Activated naive CD4-positive, alpha-beta T cell treated with anti-CD3 and anti-CD28 coated beads, Interleukin-2, amount 10 ng/mL, durations not matched to agents 5 hours and 36 hours (primary cell): ENCODE measurements around the gene TNC. TPM values are rescaled to one million over a fixed set of nuclear protein-coding genes. Genes with fewer than 3 reads are reported as not detected.

Source experiments
- total RNA-seq, 2 experiments: library from RNA; stranded (reverse); gene quantifications; one replicate each; pipeline ENCODE4 v1.2.3, GENCODE V29; 2021

Gene TNC
- total RNA-seq = not detected

DNA sequence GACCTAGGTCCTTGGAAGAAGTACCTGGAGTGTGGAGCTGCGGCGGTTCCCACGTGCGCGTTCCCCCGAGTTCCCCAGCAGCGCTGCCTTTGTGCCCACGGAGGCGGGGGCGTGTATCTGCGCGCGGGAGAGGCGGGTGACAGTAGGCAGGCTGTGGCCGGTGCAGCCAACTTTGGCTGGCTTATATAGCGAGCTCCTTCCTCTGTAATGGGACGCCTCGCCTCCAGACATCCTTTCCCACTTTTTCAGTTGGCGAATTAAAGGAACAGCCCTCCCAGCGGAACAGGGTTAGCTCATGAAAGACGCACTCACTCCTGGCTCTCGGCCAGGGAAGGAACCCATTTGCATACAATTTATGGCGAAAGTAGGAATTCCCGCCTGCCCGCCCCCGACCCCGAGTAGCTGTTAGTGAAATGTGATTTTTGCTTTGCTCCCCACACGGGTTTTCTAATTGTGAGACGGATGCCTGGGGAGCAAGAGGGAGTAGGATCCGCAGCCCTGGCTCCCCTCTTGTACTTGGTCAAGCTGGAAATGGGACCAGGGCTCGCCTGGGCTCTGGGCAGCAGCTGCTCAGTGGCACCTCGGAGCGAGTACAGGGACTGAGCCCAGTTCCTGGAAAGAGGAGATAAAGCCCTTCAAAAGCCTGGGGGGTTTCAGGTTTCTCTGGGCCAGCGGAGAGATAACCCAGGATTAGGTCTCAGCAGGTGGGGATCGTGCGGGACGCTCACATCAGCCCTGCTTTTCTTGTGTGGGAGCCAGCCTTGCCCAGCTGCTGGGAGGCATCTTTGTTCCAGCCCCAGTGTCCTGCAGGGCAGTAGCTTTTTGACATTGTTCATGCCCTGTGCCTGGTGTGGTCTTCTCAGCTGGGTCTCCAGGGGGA, at the start of gene TNC:
TSS of gene TNC (minus strand) at position 159 of the 880 bp plus-strand sequence. CDS start 27,139 bp downstream, outside the sequence.

Other genes with a start within 250 kb of the TNC start
- gene TNFSF8, start 187.6 kb downstream of the TNC start, total RNA-seq = 10 to 100 TPM; 82.0 to 82.9 TPM